Peyer's patch (tissue), 4 donors: Measurements from ENCODE around the gene FAM180A.

Experiments used
- POLR2A ChIP-seq, 2 donors: fragments of 450-650 bp; IDR thresholded peaks; one replicate each; pipeline ENCODE4 v1.5.1; 2017; ENCODE audit warnings: antibody characterized with exemption in 2 of 2, mild to moderate bottlenecking in 2 of 2, moderate library complexity in 2 of 2
- TF ChIP-seq, protein P1 (sequence below), 6 experiments: fragments of 450-650 bp in 4 of 6; fragments of 200-600 bp in 2 of 6; sonication (generic) in 1 of 6; IDR thresholded peaks; one replicate each; pipeline ENCODE4 v1.5.1; 2017 to 2019; ENCODE audit warnings: antibody characterized with exemption in 6 of 6, mild to moderate bottlenecking in 3 of 6, moderate library complexity in 1 of 6

DNA sequence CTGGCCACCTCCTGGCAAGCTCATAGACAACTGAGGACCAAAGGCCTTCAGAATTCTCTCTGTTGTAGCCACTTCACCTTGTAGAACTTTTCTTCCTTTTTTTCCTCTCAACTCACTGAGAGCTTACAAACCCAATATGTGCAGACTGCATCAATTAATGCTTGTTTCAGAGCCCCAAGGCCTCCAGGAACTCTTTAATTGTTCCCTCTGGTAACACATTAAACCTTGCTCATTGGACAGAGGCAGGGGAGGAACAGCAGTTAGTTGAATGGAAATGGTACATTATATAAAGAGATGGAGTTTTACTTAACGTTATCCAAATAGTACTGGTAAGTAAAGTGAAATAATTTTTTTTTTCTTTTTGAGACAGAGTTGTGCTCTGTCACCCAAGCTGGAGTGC, 61.1 kb downstream of the FAM180A start:
- TF ChIP-seq, protein P1, sequence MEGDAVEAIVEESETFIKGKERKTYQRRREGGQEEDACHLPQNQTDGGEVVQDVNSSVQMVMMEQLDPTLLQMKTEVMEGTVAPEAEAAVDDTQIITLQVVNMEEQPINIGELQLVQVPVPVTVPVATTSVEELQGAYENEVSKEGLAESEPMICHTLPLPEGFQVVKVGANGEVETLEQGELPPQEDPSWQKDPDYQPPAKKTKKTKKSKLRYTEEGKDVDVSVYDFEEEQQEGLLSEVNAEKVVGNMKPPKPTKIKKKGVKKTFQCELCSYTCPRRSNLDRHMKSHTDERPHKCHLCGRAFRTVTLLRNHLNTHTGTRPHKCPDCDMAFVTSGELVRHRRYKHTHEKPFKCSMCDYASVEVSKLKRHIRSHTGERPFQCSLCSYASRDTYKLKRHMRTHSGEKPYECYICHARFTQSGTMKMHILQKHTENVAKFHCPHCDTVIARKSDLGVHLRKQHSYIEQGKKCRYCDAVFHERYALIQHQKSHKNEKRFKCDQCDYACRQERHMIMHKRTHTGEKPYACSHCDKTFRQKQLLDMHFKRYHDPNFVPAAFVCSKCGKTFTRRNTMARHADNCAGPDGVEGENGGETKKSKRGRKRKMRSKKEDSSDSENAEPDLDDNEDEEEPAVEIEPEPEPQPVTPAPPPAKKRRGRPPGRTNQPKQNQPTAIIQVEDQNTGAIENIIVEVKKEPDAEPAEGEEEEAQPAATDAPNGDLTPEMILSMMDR (IDR thresholded peaks at IDR 0.05): no peak
- no peak for TF ChIP-seq POLR2A (IDR thresholded peaks at IDR 0.05)
